Inflammatory macrophage (primary cell): ENCODE data around the gene B9D1.

Source experiments
- DNase-seq, 2 donors: peaks; one replicate each; pipeline ENCODE4 v3.0.0-alpha.2; 2020 to 2022

Gene B9D1

GRCh38 chr17:19301274-19301951 lies 61.1 kb downstream of the B9D1 start:
- no peak for DNase-seq

- DNase-seq: no peak
These were observed 62.7 kb downstream of the B9D1 start for GRCh38 chr17:19299866-19300265.

- no peak for DNase-seq
These were observed 63.2 kb downstream of the B9D1 start for GRCh38 chr17:19299214-19299747.

- no peak for DNase-seq
These were observed 63.8 kb downstream of the B9D1 start for GRCh38 chr17:19298569-19299213.

GRCh38 chr17:19296786-19297778 lies 65.4 kb downstream of the B9D1 start:
- DNase-seq: peak in 1 of 2 donors; percentile 26

- DNase-seq: peak; percentile 36 to 46
These were observed 66.9 kb downstream of the B9D1 start for GRCh38 chr17:19295473-19296135.

GRCh38 chr17:19294443-19294842 lies 68.1 kb downstream of the B9D1 start:
- DNase-seq: no peak
